ENCODE data around the gene FAM187B. TPM values are rescaled to one million over a fixed set of nuclear protein-coding genes. Genes with fewer than 3 reads are reported as not detected.

Gene FAM187B
- total RNA-seq, 4 donors from 2014 or later: 0.67 TPM; not detected in 3

GRCh38 chr19:35214766-35215422, 13.6 kb downstream of the FAM187B start:
- Histone ChIP-seq H3K4me1 (no peaks in the 10 kb centered on the region), H3K27me3 (no peaks in the 10 kb centered on the region), H3K36me3 (no peaks in the 10 kb centered on the region), H3K9me3 (no peaks in the 10 kb centered on the region), H3K27ac (no peak overlapping the region), H3K4me3 (replicated peaks in 1 of 3) (no peak overlapping the region)
- 78 to 82% methylated on average over 7 of the region's 7 CpGs for WGBS, 2 donors
- DNase-seq: no peak
- intact Hi-C loops (cut with DNase I): no loop called here
- no peak for TF ChIP-seq POLR2A (IDR thresholded peaks at IDR 0.05)
- TF ChIP-seq CTCF (IDR thresholded peaks at IDR 0.05): no peak

- 48 to 68% methylated on average over 18 to 21 of the region's 21 CpGs for WGBS, 2 donors
- Histone ChIP-seq H3K27me3 (no peaks in the 10 kb centered on the region), H3K36me3 (no peaks in the 10 kb centered on the region), H3K27ac (peak overlapping the region; percentile 44 to 61 (median 49)), H3K4me1 (no peaks in the 10 kb centered on the region), H3K4me3 (replicated peaks in 1 of 3) (no peak overlapping the region), H3K9me3 (no peaks in the 10 kb centered on the region)
- intact Hi-C loops (cut with DNase I): no loop called here
- TF ChIP-seq CTCF (IDR thresholded peaks at IDR 0.05) (no peak), POLR2A (IDR thresholded peaks at IDR 0.05) (peak in 1 of 2 donors; percentile 11)
- DNase-seq: peak; percentile 18 to 35
These were observed 14.6 kb downstream of the FAM187B start for GRCh38 chr19:35213663-35214632.

GRCh38 chr19:35212241-35212640, 16.3 kb downstream of the FAM187B start:
- TF ChIP-seq CTCF (IDR thresholded peaks at IDR 0.05) (no peak), POLR2A (IDR thresholded peaks at IDR 0.05) (no peak)
- no peaks in the 10 kb centered on the region for H3K9me3 ChIP-seq
- no peak overlapping the region for H3K4me3 ChIP-seq (replicated peaks in 1 of 3)
- H3K27ac ChIP-seq: peak overlapping the region in 2 of 3 donors; percentile 32 to 70
- H3K36me3 ChIP-seq: no peaks in the 10 kb centered on the region
- intact Hi-C loops (cut with DNase I): no loop called here
- no peaks in the 10 kb centered on the region for H3K4me1 ChIP-seq
- H3K27me3 ChIP-seq: no peaks in the 10 kb centered on the region
- no peak for DNase-seq
- 63 to 64% methylated on average over 7 of the region's 7 CpGs for WGBS, 2 donors

GRCh38 chr19:35211545-35212230, 16.9 kb downstream of the FAM187B start:
- Histone ChIP-seq H3K27me3 (no peaks in the 10 kb centered on the region), H3K9me3 (no peaks in the 10 kb centered on the region), H3K36me3 (no peaks in the 10 kb centered on the region), H3K4me3 (replicated peaks in 1 of 3) (no peak overlapping the region), H3K27ac (peak overlapping the region; percentile 19 to 70 (median 32)), H3K4me1 (no peaks in the 10 kb centered on the region)
- intact Hi-C loops (cut with DNase I): no loop called here
- peak; percentile 19 to 29 for DNase-seq
- 78 to 83% methylated on average over 7 of the region's 7 CpGs for WGBS, 2 donors
- TF ChIP-seq POLR2A (IDR thresholded peaks at IDR 0.05) (no peak), CTCF (IDR thresholded peaks at IDR 0.05) (no peak)
